GM12878 (cell line): Measurements from ENCODE around the gene MARCHF4. TPM values are rescaled to one million over a fixed set of nuclear protein-coding genes. Genes with fewer than 3 reads are reported as not detected.

Source experiments
- BRCA1 ChIP-seq: IDR thresholded peaks from 2 replicates; pipeline ENCODE4 v1.6.1; 2011; ENCODE audit warnings: low read depth, low read length, improper control_type of control experiment
- CBX5 ChIP-seq: sonication (generic); IDR thresholded peaks from 2 replicates; pipeline ENCODE4 v1.6.1; 2016; ENCODE audit warnings: low read depth, moderate library complexity, mild to moderate bottlenecking, inconsistent platforms
- E4F1 ChIP-seq: fragments of 450-650 bp; IDR thresholded peaks from 2 replicates; pipeline ENCODE4 v1.6.1; 2018; ENCODE audit warnings: borderline replicate concordance, mild to moderate bottlenecking; ENCODE audit not compliant: partially characterized antibody
- FOS ChIP-seq: IDR thresholded peaks from 3 replicates; pipeline ENCODE4 v1.6.1; 2011; ENCODE audit warnings: borderline replicate concordance; ENCODE audit not compliant: insufficient read length; ENCODE audit errors: extremely low read depth
- GATAD2B ChIP-seq: fragments of 450-650 bp; conservative IDR thresholded peaks from 2 replicates; pipeline ENCODE4 v1.6.1; 2017; ENCODE audit warnings: low read depth, mild to moderate bottlenecking, moderate library complexity
- HCFC1 ChIP-seq: fragments of 150-350 bp; IDR thresholded peaks from 2 replicates; pipeline ENCODE4 v1.6.1; 2014; ENCODE audit warnings: low read length
- IKZF2 ChIP-seq, 2 experiments: fragments of 450-650 bp; IDR thresholded peaks; 2 replicates each; pipeline ENCODE4 v1.6.1; 2017; ENCODE audit warnings: mild to moderate bottlenecking in 2 of 2, moderate library complexity in 2 of 2
- JUND ChIP-seq: IDR thresholded peaks from 2 replicates; pipeline ENCODE4 v1.6.1; 2012; ENCODE audit warnings: low read depth, mild to moderate bottlenecking, low read length, improper control_type of control experiment, moderate library complexity
- POLR2A ChIP-seq: IDR thresholded peaks from 2 replicates; pipeline ENCODE4 v1.6.1; 2011; ENCODE audit warnings: low read depth, mild to moderate bottlenecking, low read length
- SP1 ChIP-seq: IDR thresholded peaks from one replicate; pipeline ENCODE4 v1.6.1; 2011; ENCODE audit warnings: low read depth, low read length
- SRF ChIP-seq, 2 experiments: IDR thresholded peaks; 2 replicates each; pipeline ENCODE4 v1.6.1; 2011; ENCODE audit warnings: low read depth in 2 of 2, low read length in 2 of 2, mild to moderate bottlenecking in 1 of 2, moderate library complexity in 1 of 2
- TARDBP ChIP-seq: IDR thresholded peaks from 2 replicates; pipeline ENCODE4 v1.6.1; 2016; ENCODE audit warnings: borderline replicate concordance
- YY1 ChIP-seq: IDR thresholded peaks from 2 replicates; pipeline ENCODE4 v1.6.1; 2011; ENCODE audit warnings: low read depth, mild to moderate bottlenecking, low read length
- ZBED1 ChIP-seq: IDR thresholded peaks from 2 replicates; pipeline ENCODE4 v1.6.1; 2016; ENCODE audit warnings: borderline replicate concordance
- ZBTB40 ChIP-seq: fragments of 450-650 bp; IDR thresholded peaks from 2 replicates; pipeline ENCODE4 v1.6.1; 2016; ENCODE audit warnings: mild to moderate bottlenecking, moderate library complexity, borderline replicate concordance
- ZSCAN29 ChIP-seq: fragments of 450-650 bp; IDR thresholded peaks from 2 replicates; pipeline ENCODE4 v1.6.1; 2017; ENCODE audit warnings: mild to moderate bottlenecking, moderate library complexity
- polyA plus RNA-seq, 11 experiments: library from polyadenylated mRNA; depleted of rRNA in 4 of 11; unstranded in 6 of 11; stranded (reverse) in 5 of 11; fragments of >200 nt; fragmentation: Nextera tagmentation in 4 of 11; fragmentation: Illumina TruSeq in 1 of 11; extraction: Ambion mirVana in 4 of 11; extraction: Trizol in 1 of 11; gene quantifications; 1 replicate in 1 of 11; 2 replicates in 10 of 11; pipeline versions ENCODE4 v1.2.1 to v1.2.3, GENCODE V29; 2011 to 2016; ENCODE audit warnings: inconsistent platforms in 2 of 11, missing spikeins in 2 of 11, low read depth in 1 of 11
- total RNA-seq, 4 experiments: library from RNA; depleted of rRNA in 3 of 4; stranded (reverse); fragments of >200 nt in 3 of 4; fragmentation: Illumina TruSeq in 1 of 4; extraction: Trizol in 1 of 4; gene quantifications; 2 replicates each; pipeline versions ENCODE4 v1.2.1 to v1.2.3, GENCODE V29; 2013 to 2021
- TF ChIP-seq, protein P1 (sequence below): fragments of 450-650 bp; IDR thresholded peaks from 2 replicates; pipeline ENCODE4 v1.6.1; 2017; ENCODE audit warnings: mild to moderate bottlenecking, low read depth, inconsistent platforms; ENCODE audit not compliant: poor library complexity, severe bottlenecking
- TF ChIP-seq, protein P2 (sequence below): fragments of 450-650 bp; IDR thresholded peaks from 2 replicates; pipeline ENCODE4 v1.6.1; 2016; ENCODE audit warnings: mild to moderate bottlenecking

Gene MARCHF4
- total and polyA plus RNA-seq, 10 of the 15 experiments (the other 5 are each of a cell fraction or from before 2014, with no cell fraction given): not detected

- TF ChIP-seq, protein P1, sequence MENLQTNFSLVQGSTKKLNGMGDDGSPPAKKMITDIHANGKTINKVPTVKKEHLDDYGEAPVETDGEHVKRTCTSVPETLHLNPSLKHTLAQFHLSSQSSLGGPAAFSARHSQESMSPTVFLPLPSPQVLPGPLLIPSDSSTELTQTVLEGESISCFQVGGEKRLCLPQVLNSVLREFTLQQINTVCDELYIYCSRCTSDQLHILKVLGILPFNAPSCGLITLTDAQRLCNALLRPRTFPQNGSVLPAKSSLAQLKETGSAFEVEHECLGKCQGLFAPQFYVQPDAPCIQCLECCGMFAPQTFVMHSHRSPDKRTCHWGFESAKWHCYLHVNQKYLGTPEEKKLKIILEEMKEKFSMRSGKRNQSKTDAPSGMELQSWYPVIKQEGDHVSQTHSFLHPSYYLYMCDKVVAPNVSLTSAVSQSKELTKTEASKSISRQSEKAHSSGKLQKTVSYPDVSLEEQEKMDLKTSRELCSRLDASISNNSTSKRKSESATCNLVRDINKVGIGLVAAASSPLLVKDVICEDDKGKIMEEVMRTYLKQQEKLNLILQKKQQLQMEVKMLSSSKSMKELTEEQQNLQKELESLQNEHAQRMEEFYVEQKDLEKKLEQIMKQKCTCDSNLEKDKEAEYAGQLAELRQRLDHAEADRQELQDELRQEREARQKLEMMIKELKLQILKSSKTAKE: peak; percentile 32
- TF ChIP-seq IKZF2 (IDR thresholded peaks at IDR 0.05): peak; percentile 74 to 76
- no peak for TF ChIP-seq ZSCAN29
- peak; percentile 93; the same call in 1 of the 2 replicates for TF ChIP-seq GATAD2B
- peak; percentile 94 for TF ChIP-seq TARDBP
- 0 out of 4 replicates have a peak, but pooled peaks of 1 of the 2 experiments have one; percentile 25 for TF ChIP-seq SRF (IDR thresholded peaks at IDR 0.05; ENCODE audit: low read depth in 2 of 2, low read length in 2 of 2)
- peak; percentile 58 for TF ChIP-seq E4F1
- TF ChIP-seq ZBED1: no peak
- TF ChIP-seq, protein P2, sequence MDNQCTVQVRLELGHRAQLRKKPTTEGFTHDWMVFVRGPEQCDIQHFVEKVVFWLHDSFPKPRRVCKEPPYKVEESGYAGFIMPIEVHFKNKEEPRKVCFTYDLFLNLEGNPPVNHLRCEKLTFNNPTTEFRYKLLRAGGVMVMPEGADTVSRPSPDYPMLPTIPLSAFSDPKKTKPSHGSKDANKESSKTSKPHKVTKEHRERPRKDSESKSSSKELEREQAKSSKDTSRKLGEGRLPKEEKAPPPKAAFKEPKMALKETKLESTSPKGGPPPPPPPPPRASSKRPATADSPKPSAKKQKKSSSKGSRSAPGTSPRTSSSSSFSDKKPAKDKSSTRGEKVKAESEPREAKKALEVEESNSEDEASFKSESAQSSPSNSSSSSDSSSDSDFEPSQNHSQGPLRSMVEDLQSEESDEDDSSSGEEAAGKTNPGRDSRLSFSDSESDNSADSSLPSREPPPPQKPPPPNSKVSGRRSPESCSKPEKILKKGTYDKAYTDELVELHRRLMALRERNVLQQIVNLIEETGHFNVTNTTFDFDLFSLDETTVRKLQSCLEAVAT: peak; percentile 82; the same call in 1 of the 2 replicates
- peak; percentile 94 for TF ChIP-seq JUND
- TF ChIP-seq HCFC1: peak; percentile 98
- TF ChIP-seq ZBTB40: peak; percentile 78; the same call in 1 of the 2 replicates
- peak; percentile 73 for TF ChIP-seq BRCA1
- peak; percentile 57 for TF ChIP-seq SP1
- TF ChIP-seq CBX5: no peak
- no peak for TF ChIP-seq FOS
- peak; percentile 78 for TF ChIP-seq YY1
- peak; percentile 89 for TF ChIP-seq POLR2A
Observed at GRCh38 chr2:216412022-216412999, 40.0 kb upstream of the MARCHF4 start, which contains the start of gene SMARCAL1 (continued).
